HepG2 (cell line): ENCODE results near the gene MIX23. TPM values are rescaled to one million over a fixed set of nuclear protein-coding genes. Genes with fewer than 3 reads are reported as not detected.

Experiments used
- AKAP8 ChIP-seq: sonication (generic); formaldehyde crosslinking; IDR thresholded peaks from 2 replicates; pipeline ENCODE4 v1.5.1; 2020; ENCODE audit warnings: mild to moderate bottlenecking, missing genetic modification reagents
- ATF7 ChIP-seq, 2 experiments: fragments of 450-650 bp in 1 of 2; sonication (generic) in 1 of 2; formaldehyde crosslinking in 1 of 2; IDR thresholded peaks; 2 replicates each; pipeline versions ENCODE4 v1.4.0 to v1.6.1; 2016 to 2020; ENCODE audit warnings: antibody characterized with exemption in 1 of 2, mild to moderate bottlenecking in 1 of 2, missing genetic modification reagents in 1 of 2
- IRF2 ChIP-seq: IDR thresholded peaks from 2 replicates; pipeline ENCODE4 v1.6.1; 2018; ENCODE audit warnings: missing genetic modification reagents, missing compliant biosample characterization
- KLF6 ChIP-seq: IDR thresholded peaks from 2 replicates; pipeline ENCODE4 v1.8.0; 2016; ENCODE audit warnings: missing biosample characterization, missing genetic modification reagents
- LCORL ChIP-seq, 2 experiments: fragments of 450-650 bp in 1 of 2; sonication (generic) in 1 of 2; formaldehyde crosslinking in 1 of 2; IDR thresholded peaks; 2 replicates each; pipeline versions ENCODE4 v1.5.0 to v1.6.1; 2017 to 2020; ENCODE audit warnings: antibody characterized with exemption in 1 of 2, missing genetic modification reagents in 1 of 2
- MED1 ChIP-seq: sonication (generic); formaldehyde crosslinking; IDR thresholded peaks from 2 replicates; pipeline ENCODE4 v1.4.0; 2020; ENCODE audit warnings: missing genetic modification reagents
- MLX ChIP-seq: IDR thresholded peaks from 2 replicates; pipeline ENCODE4 v1.6.1; 2016
- NFYB ChIP-seq: sonication (generic); formaldehyde crosslinking; IDR thresholded peaks from 2 replicates; pipeline ENCODE4 v1.4.0; 2020; ENCODE audit warnings: missing genetic modification reagents
- NR2F1 ChIP-seq, 2 experiments: fragments of 450-650 bp in 1 of 2; formaldehyde crosslinking in 1 of 2; IDR thresholded peaks; 2 replicates each; pipeline versions ENCODE4 v1.5.0 to v1.6.1; 2016 to 2020; ENCODE audit warnings: mild to moderate bottlenecking in 1 of 2, missing compliant biosample characterization in 1 of 2, missing genetic modification reagents in 1 of 2, moderate library complexity in 1 of 2
- RBM22 ChIP-seq: fragments of 200-400 bp; formaldehyde crosslinking; optimal IDR thresholded peaks from 2 replicates; pipeline ENCODE3; 2017; ENCODE audit warnings: mild to moderate bottlenecking, low read length, moderate library complexity
- SALL2 ChIP-seq: sonication (generic); formaldehyde crosslinking; IDR thresholded peaks from 2 replicates; pipeline ENCODE4 v1.8.1; 2023; ENCODE audit warnings: mild to moderate bottlenecking, missing genetic modification reagents, inconsistent platforms
- SKI ChIP-seq: fragments of 450-650 bp; IDR thresholded peaks from one replicate; pipeline ENCODE4 v1.6.1; 2018; ENCODE audit warnings: mild to moderate bottlenecking; ENCODE audit not compliant: partially characterized antibody
- SOX13 ChIP-seq, 3 experiments: fragments of 450-650 bp in 1 of 3; sonication (generic) in 1 of 3; formaldehyde crosslinking in 1 of 3; IDR thresholded peaks in 2 of 3; conservative IDR thresholded peaks in 1 of 3; 2 replicates each; pipeline versions ENCODE4 v1.5.0 to v1.6.1; 2016 to 2020; ENCODE audit warnings: antibody characterized with exemption in 1 of 3, mild to moderate bottlenecking in 1 of 3, missing compliant biosample characterization in 1 of 3, missing genetic modification reagents in 1 of 3, moderate library complexity in 1 of 3
- STAT6 ChIP-seq: sonication (generic); formaldehyde crosslinking; IDR thresholded peaks from 2 replicates; pipeline ENCODE4 v1.4.0; 2020; ENCODE audit warnings: missing genetic modification reagents, mild to moderate bottlenecking, borderline replicate concordance
- ZFP36L1 ChIP-seq: sonication (generic); formaldehyde crosslinking; IDR thresholded peaks from 2 replicates; pipeline ENCODE4 v1.8.0; 2022; ENCODE audit warnings: mild to moderate bottlenecking, missing genetic modification reagents, moderate library complexity
- polyA plus RNA-seq, 8 experiments: library from polyadenylated mRNA; depleted of rRNA in 3 of 8; stranded (reverse) in 7 of 8; unstranded in 1 of 8; fragments of >200 nt; fragmentation: Illumina TruSeq in 4 of 8; extraction: Trizol in 4 of 8; gene quantifications; 2 replicates each; pipeline versions ENCODE4 v1.2.1 to v1.2.3, GENCODE V29; 2011 to 2016; ENCODE audit warnings: low read depth in 4 of 8, missing spikeins in 1 of 8, mixed read lengths in 1 of 8; ENCODE audit not compliant: insufficient read depth in 1 of 8
- total RNA-seq, 5 experiments: library from RNA; depleted of rRNA; stranded (reverse); fragments of >200 nt; fragmentation: Illumina TruSeq; extraction: Trizol; gene quantifications; 2 replicates each; pipeline ENCODE4 v1.2.3, GENCODE V29; 2016; ENCODE audit warnings: low read depth in 1 of 5
- TF ChIP-seq, protein P1 (sequence below): sonication (generic); formaldehyde crosslinking; IDR thresholded peaks from 2 replicates; pipeline ENCODE4 v1.4.0; 2020; ENCODE audit warnings: low read depth, missing genetic modification reagents
- TF ChIP-seq, protein P2 (sequence below): sonication (generic); formaldehyde crosslinking; IDR thresholded peaks from 2 replicates; pipeline ENCODE4 v1.8.1; 2022; ENCODE audit warnings: mild to moderate bottlenecking, missing genetic modification reagents

The MIX23 gene
- total and polyA plus RNA-seq, 2 of the 13 experiments (the other 11 are each of a cell fraction or from before 2014, with no cell fraction given) = 20.0 to 152 TPM

- TF ChIP-seq MED1 (CRISPR knock-in tag) (peak; percentile 94), LCORL (IDR thresholded peaks at IDR 0.05) (0 out of 2 replicates have a peak, but pooled peaks have one; percentile 17), LCORL (CRISPR knock-in tag; IDR thresholded peaks at IDR 0.05) (peak; percentile 94), NR2F1 (CRISPR knock-in tag; IDR thresholded peaks at IDR 0.05) (peak; percentile 6 to 76; a peak in 2 of 4 replicates), AKAP8 (0 out of 2 replicates have a peak, but pooled peaks have one; percentile 19), ATF7 (IDR thresholded peaks at IDR 0.05) (peak; percentile 37), ATF7 (CRISPR knock-in tag; IDR thresholded peaks at IDR 0.05) (peak; percentile 67; the same call in 1 of the 2 replicates), ZFP36L1 (CRISPR knock-in tag) (peak; percentile 91; the same call in 1 of the 2 replicates), SALL2 (peak; percentile 63; the same call in 1 of the 2 replicates), IRF2 (CRISPR knock-in tag) (peak; percentile 77), MLX (CRISPR knock-in tag) (peak; percentile 50; the same call in 1 of the 2 replicates), SOX13 (IDR thresholded peaks at IDR 0.05) (peak; percentile 85), SOX13 (CRISPR knock-in tag; conservative IDR thresholded peaks at IDR 0.05 in 1 of 2, IDR thresholded peaks at IDR 0.05 in 1 of 2) (peak in 1 of 2 experiments; percentile 96; a peak in 2 of 4 replicates), SKI (peak; percentile 67), NFYB (CRISPR knock-in tag) (peak; percentile 15; the same call in 1 of the 2 replicates), RBM22 (peak; percentile 42), KLF6 (0 out of 2 replicates have a peak, but pooled peaks have one; percentile 54), STAT6 (peak; percentile 73; the same call in 1 of the 2 replicates)
- TF ChIP-seq, protein P1, sequence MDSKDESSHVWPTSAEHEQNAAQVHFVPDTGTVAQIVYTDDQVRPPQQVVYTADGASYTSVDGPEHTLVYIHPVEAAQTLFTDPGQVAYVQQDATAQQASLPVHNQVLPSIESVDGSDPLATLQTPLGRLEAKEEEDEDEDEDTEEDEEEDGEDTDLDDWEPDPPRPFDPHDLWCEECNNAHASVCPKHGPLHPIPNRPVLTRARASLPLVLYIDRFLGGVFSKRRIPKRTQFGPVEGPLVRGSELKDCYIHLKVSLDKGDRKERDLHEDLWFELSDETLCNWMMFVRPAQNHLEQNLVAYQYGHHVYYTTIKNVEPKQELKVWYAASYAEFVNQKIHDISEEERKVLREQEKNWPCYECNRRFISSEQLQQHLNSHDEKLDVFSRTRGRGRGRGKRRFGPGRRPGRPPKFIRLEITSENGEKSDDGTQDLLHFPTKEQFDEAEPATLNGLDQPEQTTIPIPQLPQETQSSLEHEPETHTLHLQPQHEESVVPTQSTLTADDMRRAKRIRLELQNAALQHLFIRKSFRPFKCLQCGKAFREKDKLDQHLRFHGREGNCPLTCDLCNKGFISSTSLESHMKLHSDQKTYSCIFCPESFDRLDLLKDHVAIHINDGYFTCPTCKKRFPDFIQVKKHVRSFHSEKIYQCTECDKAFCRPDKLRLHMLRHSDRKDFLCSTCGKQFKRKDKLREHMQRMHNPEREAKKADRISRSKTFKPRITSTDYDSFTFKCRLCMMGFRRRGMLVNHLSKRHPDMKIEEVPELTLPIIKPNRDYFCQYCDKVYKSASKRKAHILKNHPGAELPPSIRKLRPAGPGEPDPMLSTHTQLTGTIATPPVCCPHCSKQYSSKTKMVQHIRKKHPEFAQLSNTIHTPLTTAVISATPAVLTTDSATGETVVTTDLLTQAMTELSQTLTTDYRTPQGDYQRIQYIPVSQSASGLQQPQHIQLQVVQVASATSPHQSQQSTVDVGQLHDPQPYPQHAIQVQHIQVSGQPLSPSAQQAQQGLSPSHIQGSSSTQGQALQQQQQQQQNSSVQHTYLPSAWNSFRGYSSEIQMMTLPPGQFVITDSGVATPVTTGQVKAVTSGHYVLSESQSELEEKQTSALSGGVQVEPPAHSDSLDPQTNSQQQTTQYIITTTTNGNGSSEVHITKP (CRISPR knock-in tag) = peak; percentile 19; the same call in 1 of the 2 replicates
- TF ChIP-seq, protein P2, sequence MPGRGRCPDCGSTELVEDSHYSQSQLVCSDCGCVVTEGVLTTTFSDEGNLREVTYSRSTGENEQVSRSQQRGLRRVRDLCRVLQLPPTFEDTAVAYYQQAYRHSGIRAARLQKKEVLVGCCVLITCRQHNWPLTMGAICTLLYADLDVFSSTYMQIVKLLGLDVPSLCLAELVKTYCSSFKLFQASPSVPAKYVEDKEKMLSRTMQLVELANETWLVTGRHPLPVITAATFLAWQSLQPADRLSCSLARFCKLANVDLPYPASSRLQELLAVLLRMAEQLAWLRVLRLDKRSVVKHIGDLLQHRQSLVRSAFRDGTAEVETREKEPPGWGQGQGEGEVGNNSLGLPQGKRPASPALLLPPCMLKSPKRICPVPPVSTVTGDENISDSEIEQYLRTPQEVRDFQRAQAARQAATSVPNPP (CRISPR knock-in tag) = peak; percentile 68; the same call in 1 of the 2 replicates
These were observed 17.3 kb downstream of the MIX23 start (continued) for GRCh38 chr3:122365582-122366378.
